D341Med (cell line): ENCODE measurements around the gene HEPACAM.
"Not testable (repeated sequence)": the region's sequence is repeated elsewhere in the genome, so short reads cannot be mapped to it uniquely, and the experiment has no call there.

ENCODE experiments used
- DNase-seq: peaks from one replicate; pipeline ENCODE4 v3.0.0; 2012; ENCODE audit warnings: low spot score

HEPACAM gene, protein sequence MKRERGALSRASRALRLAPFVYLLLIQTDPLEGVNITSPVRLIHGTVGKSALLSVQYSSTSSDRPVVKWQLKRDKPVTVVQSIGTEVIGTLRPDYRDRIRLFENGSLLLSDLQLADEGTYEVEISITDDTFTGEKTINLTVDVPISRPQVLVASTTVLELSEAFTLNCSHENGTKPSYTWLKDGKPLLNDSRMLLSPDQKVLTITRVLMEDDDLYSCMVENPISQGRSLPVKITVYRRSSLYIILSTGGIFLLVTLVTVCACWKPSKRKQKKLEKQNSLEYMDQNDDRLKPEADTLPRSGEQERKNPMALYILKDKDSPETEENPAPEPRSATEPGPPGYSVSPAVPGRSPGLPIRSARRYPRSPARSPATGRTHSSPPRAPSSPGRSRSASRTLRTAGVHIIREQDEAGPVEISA

DNA sequence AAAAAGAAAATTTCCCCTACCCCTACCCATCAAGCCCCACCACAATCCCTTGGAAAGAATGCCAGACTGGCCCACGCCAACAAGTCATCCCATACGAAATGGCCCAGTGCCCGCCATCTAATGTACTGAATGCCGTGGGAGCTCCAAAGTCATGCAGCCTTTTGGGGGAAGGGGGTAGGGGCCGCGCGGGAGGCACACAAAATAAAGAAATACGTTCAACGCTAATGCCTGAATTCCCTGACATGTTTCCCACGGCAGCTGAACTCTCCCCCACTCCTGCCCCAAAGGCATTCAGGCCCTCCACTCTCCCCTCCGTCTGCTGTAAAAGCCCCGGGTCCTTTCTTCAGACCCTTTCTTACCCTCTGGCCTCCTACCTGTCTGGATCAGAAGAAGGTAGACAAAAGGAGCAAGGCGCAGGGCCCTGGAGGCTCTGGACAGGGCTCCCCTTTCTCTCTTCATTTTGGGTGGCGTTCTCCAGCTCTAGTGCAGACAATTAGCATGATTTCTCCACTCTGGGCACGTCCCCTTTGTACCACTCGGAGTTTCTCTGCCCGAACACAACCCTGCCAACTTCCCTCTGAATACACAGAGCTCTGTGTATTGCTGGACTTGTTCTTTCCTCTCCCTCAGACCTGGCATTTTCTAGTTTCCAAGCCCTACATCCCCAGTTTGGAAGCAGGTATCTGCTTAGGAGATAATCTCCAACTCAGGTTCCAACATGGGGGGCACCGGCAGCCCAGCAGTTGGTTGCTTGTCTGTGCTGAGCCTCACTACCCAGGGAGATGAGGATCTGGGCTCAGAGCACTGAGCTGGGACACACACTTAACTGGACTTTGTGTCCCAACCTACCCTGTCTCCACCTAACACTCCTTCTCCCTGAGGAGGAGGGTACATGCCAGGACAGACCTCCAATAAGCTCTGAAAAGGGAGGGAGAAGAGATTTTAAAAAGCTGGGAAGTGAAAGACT lies at the start of gene HEPACAM:
HEPACAM (minus strand) TSS at position 500 of the 967 bp plus-strand sequence; CDS start at position 459, 41 bp downstream.
- no peak for DNase-seq

DNA sequence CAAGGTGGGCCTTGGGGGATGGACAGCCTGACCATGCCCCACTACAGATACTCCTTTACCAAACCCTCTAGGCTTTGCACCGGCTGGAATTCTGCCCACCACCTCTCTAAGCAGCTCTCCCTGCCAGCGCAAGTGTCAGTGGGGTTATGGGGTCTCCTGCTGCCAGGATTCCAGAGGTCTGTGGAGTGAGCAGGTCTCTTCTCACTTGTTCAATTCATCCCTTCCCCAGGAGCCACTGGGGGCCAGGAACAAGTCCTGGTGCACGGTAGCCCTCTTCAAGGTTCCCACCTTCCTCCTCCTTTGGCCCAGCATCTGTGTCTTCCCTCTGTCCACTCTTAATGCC lies 48.6 kb upstream of the HEPACAM start:
- DNase-seq: no peak

DNA sequence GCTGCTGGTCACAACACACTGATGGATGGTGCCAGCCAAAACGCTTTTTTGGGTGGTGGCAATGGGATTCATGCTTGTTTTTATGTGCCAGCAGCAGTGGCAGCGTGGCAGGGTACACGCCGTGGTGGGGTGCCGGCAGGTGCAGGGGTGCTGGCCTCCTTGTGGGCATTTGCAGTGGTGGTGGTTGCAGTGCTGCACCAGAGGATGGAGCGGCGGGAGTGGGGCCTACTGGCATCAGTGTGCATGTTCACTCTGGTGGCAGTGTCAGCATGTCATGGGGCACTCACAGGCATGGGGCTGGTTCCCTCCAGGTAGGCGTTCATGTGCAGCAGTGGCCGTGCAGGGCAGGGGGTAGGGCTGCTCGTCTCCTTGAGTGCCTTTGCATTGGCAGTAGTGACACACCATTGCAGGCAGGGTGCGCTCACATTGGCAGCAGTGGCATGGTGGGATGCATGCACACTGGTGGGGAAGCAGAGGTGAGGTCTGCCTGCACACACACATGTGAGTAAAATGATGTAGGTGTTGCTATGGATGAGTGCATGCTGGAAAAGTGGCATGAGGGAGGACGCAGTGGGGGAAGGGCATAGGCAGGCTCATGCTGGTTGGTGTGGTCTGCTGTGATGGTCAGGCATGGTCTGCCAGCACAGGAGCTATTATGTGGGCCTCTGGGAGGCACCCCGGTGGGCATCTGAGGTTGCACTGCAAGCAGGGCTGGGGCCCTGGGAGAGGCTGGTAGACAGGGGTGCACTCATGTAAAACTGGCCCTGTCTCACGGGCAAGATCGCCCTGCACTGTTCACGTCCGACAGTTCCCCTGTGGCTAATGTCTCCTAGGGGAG lies 48.0 kb upstream of the HEPACAM start:
- DNase-seq: peak; percentile 15

DNA sequence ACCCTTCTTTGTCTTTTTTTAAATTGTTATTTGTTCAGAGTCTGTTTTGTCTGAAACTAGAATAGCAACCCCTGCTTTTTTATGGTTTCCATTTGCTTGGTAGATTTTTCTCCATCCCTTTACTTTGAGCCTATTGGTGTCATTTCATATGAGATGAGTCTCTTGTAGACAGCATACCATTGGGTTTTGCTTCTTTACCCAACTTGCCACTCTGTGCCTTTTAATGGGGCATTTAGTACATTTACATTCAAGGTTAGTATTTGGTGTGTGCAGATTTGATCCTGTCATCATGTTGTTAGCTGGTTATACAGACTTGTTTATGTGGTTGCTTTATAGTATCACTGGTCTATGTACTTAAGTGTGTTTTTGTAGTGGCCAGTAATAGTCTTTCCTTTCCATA lies 46.2 kb upstream of the HEPACAM start:
- DNase-seq: no peak

DNA sequence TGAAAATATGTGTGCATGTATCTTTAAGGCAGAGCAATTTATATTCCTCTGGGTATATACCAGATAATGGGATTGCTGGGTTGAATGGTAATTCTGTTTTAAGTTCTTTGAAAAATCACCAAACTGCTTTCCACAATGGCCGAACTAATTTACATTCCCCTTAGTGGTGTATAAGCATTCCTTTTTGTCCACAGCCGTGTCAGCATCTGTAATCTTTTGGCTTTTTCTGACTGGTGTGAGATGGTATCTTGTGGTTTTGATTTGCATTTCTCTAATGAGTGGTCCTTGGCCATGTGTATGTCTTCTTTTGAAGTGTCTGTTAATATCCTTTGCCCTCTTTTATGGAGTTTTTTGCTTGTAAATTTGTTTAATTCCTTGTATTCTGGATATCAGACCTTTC lies 42.5 kb upstream of the HEPACAM start:
- no peak for DNase-seq

DNA sequence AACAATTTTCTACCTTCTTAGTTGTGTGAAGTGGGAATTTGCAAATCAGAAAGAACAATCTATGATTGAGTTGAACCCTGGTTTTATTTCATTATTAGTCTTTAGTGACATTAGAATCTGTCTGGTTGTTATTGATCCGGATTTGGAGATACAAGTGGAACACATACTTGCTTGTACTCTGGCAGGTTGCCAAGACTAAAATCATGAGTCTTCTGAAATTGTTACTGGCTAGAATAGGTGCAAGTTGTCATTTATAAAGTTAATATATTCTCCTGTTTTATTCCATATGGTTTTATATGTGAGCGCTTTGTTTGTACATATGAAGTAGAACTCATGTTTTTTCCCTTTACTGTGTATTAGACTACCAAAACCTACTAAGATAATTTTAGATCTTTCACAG lies 41.2 kb upstream of the HEPACAM start:
- no peak for DNase-seq

DNA sequence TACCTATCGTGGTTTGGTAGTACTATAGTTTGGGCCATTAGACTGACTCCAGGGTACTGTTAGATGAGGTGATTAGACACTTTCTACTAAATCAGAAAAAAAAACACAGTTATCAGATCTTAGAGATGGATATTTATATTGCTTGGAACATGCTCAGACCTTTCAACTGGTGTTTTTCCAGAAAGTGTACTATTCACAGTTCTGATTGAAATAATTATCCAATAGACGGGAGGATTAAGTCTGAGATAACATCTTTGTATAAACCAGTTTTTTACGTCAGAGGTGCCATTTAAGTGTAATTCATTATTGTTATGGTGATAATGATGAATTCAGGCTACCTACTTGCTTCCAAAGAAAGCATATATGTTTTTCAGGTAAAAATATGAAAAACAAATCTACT lies 40.7 kb upstream of the HEPACAM start:
- DNase-seq: no peak

DNA sequence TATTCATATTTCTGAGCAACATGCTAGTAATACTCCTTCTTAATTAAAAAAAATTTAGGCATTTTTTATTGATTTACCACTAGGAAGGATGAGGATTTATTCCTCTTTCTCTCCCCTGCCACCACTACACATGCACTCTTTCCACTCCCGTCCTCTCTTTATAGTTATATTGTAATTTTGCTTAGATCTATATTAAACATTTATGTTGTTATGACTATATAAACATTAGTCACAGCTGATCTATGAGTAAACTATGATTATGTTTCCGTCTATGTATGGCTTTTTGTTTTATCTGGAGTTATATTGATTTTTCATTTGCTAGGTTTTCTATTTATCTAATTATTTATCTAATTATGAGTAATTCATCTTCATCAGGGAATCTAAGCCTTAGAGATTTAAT lies 36.0 kb upstream of the HEPACAM start:
- no peak for DNase-seq

DNA sequence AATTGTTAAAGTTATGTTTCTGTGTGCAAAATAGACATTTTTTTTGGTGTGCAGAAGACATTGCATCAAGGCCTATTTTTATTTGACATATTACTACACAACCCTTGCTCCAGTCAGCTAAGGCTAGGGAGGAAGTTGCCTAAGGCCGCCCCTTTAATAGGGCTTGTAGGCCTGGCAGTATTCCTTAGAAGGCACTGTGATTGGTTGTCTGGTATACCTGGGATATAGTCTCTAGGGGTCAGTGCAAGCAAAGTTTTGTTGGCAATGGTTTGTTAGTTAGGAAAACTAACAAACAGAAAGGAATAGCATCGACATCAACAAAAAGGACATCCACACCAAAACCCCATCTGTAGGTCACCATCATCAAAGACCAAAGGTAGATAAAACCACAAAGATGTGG lies 35.1 kb upstream of the HEPACAM start:
- no peak for DNase-seq

DNA sequence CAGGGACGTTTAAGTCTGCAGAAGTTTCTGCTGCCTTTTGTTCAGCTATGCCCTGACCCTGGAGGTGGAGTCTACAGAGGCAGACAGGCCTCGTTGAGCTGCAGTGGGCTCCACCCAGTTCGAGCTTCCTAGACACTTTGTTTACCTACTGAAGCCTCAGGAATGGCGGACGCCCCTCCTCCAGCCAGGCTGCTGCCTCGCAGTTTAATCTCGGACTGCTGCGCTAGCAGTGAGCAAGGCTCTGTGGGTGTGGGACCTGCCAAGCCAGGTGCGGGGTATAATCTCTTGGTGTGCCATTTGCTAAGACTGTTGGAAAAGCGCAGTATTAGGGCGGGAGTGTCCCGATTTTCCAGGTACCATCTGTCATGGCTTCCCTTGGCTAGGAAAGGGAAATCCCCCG lies 32.4 kb upstream of the HEPACAM start:
- DNase-seq: not testable (repeated sequence)

DNA sequence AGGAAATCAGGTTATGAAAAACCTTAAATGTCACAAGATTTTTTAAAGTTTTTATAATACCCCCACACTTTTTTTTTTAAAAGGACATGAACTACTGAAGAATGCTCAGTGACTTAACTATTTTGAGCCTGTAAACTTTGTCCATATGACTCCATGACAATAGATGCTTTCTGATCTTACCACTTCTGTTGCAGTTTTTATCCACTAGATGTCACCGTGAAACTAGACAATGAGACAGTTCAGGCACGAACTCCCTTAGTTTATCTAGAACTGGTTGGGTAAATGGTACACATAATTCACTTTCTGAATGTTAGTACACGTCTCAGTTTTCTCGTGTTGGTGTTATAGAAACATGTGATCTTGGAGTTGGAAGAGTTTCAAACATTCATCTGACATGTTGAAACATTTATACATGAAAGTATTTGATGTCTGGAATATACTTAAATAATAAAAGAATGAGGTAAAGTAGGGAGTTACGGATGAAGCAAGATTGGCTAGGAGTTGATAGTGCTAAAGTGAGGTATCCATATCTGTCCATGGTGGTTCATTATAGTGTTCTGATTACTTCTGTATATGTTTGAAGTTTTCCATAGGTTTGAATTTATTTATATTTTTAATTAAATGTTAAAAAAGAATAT lies 26.2 kb upstream of the HEPACAM start:
- DNase-seq: peak; percentile 51

DNA sequence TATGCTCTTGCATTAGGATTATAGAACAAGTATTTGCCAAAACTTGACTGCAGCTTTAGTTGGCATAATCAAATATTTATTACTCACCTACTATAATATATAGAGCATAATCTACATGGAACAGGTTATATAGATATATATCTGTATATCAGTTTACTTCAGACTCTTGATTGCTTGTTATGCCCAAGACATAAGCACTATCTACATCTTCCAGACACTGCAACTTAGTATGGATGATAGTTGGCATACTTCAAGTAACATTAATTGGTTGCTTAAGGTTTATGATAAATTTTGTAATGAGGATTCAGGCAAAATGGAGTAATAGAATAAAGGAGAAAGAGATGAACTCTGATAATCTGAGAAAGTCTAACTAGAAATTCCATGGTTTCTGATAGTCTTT lies 19.2 kb upstream of the HEPACAM start:
- no peak for DNase-seq

DNA sequence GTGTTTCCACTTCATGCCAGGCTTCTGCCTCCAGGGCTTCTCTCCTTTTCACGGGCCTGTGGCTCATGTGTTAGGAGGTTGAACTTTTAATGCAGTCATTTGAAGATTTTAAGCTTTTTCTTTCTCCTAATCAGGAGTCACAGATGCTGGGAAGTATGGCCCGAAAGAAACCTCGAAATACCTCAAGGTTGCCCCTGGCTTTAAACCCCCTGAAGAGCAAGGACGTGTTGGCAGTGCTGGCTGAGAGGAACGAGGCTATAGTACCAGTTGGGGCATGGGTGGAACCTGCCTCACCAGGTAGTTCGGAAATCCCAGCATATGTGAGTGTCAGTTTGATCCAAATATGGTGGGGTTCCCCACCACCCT lies 18.7 kb upstream of the HEPACAM start:
- DNase-seq: no peak

DNA sequence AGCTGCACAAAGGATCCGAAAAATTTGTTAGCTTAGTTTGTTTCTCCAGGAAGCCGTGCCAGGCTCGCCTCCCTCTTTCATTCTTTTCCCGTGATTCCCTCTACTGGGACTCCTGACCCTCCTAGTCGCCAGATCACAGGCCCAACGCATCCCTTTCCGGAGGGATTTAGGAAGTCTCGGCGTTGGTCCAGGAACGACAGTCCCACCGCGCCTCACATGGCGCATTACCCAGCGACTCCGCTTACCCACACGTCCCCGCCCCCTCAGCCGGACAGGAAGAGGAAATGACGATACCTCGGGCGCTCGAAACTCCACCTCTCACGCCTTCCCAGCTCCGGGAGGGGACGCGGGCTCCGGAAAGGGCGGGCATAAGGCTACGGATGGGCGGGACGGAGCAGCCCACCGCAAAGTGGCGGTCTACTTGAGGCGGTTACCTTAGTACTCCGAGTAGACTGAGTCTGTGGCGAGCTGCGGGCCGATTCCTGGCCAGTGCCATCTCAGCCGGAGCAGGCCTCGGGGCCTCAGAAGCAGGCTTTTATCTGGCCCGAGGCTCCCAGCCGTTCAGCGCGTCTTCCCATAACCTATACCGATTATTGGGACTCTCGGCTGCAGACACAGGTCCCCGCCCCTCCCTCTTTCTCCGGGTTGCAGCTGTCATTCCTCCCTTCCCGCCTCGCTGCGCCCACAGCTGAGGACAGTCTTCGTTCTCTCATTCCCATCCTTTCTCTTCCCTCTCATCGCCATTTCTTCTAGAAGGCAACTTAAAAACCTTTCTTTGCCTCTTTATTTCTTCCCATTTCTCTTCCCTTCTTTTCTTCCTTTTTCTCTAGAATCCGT lies 18.1 kb upstream of the HEPACAM start, which contains the start of gene CCDC15:
CCDC15 (plus strand) TSS at position 450 of the 837 bp plus-strand sequence. CDS start 531 bp downstream, outside the sequence.
- DNase-seq: peak; percentile 95

DNA sequence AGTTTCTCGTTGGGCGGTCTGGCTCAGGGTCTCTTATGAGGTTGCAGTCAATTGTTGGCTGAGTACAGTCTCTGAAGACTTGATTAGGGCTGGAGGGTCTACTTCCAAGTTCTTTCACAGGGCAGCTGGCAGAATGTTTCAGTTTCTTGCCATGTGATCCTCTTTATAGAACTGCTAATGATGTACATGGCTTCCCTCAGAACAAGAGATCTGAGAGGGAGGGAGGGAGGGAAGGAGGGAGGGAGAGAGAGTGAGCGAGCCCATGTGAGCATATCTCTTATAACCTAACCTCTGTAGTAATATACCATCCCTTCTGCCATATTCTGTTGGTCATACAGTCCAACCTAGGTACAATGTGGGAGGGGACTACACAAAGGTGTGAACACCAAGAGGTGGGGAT lies 15.5 kb upstream of the HEPACAM start:
- DNase-seq: no peak

DNA sequence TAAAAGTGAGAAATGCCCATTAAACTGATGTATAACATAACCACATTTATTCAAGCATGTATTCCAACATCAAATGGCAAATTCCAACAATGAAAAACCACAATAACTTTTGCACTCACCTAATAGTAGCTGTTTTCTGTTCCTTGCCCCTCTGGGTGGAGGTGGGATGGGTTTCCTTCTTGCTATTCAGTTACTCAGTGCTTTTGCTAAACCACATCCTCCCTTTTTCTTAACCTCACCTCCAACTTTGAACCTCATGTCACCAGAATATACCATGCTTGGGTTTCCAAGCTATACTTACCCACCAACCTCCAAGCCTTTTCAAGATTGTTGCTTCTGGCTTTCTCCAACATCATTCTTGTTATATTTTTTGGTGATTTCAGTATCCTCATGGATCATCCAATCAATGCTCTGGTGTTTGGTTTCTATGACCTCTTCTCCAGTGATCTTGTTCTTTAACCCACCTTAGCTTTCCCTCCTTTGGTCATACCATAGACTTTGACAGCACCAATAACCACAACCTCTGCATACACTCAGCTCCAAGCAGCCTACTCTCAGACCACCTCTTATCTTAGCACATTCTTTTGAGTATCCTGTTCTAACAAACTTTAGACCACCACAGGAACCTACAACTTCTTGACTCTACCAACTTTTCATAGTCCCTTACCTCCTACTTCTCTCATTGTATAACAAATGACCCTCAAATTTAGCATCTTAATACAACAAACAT lies 14.9 kb upstream of the HEPACAM start:
- no peak for DNase-seq

DNA sequence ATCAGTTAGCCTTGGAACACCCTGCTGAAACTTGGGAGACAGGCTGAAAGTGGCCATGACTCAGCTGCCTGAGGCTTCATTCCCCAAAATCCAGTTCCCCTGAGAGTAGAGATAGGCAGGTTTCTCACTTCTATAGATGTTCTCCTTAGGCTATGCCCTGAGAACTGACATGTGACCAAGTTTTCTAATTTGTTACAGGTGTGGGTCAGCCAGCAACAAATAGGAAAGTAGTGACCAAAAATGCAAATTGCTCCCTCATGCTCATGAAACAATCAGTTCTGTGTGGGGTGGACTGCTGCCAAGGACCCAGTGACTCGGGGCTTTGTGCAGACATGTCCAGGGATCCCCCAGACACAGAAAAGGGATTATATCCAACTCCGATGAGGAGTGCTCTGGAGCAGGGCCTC lies 10.9 kb upstream of the HEPACAM start:
- DNase-seq: no peak

DNA sequence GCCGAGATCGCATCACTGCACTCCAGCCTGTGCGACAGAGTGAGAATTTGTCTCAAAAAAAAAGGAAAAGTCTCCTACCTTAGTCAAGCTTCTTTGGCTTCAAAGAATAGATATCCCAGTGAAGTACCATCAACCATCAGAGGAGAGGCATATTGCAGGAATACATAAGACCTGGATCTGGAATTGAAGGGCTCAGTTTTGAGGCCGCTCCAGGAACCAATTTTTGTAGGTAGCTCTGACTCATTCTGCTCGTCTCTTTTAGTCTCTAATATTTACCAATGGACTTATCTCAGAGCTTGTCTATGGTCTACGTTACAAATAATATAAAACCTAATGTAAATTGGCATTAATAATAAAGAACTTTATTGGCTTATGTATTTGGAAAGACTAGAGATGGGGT lies 10.0 kb upstream of the HEPACAM start:
- DNase-seq: no peak

DNA sequence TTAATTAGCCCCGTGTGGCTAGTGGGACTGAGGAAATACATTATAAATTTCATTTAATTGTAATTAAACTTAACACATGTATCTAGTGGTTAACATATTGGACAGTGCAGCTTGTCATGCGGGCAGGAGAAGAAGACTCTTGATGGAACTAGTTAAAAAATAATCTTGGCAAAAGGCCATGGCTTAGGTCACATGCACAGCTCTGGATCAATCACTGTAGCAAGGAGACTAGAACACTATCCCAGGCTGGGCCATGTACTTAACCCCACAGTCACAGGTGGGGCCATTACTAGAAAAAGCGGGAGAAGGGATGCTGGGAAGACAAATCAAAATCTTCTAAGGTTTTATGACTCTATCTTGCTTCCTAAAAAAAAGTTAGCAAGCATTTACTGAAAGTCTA lies 8.7 kb upstream of the HEPACAM start:
- DNase-seq: no peak

DNA sequence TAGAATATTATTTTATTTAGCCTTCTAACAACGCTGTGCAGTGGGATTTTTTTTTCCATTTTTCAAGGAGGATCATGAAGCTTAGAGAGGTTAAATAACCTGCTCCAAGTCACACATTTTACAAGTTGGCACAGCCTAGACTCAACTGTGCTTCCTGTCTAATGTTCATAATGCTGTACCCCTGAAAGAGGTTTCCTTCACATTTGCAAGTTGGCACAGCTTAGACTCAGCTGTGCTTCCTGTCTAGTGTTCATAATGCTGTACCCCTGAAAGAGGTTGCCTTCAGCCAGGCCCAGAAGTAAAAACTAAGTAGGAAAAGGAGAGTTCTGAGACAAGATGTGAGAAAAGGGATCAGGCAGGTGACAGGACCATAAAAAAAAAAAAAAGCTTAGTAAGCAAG lies 7.9 kb upstream of the HEPACAM start:
- DNase-seq: no peak
